CD4-positive, alpha-beta T cell treated with Interleukin-17A for 4 hours (primary cell): ENCODE measurements around the gene MAL.

ENCODE experiments used
- DNase-seq: peaks from one replicate; pipeline ENCODE4 v3.0.0-alpha.2; 2020; ENCODE audit warnings: mixed read lengths

Gene MAL

GRCh38 chr2:95025406-95026319, at the start of gene MAL:
MAL (plus strand) TSS chr2:95025708; CDS start chr2:95025793, 85 bp downstream.
- DNase-seq: peak; percentile 81

GRCh38 chr2:94977826-94978225, 47.7 kb upstream of the MAL start:
- no peak for DNase-seq

- DNase-seq: no peak
These were observed 46.6 kb upstream of the MAL start for GRCh38 chr2:94978917-94979316.

- DNase-seq: no peak
These were observed 45.8 kb upstream of the MAL start for GRCh38 chr2:94979406-94980375.

DNA sequence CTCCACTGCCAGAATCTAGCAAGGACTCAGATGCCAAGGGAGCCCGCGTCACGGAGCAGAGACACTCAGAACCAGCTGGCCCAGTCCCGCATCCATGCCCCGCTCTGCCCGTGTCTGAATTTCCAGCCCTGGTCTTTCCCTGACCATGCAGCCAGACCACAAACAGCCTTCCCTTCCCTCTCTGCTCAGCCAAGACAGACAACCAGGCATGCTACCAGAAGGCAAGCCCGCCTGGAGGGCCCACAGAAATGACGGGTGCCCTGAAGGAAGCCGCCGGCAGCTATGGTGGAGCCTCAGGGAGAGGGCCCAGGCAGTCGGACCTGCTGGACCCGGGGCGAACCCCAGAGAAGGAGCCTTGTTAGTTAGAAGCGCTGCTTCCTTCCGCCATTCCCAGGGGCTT, 45.1 kb upstream of the MAL start:
- DNase-seq: no peak

GRCh38 chr2:94982156-94982555, 43.4 kb upstream of the MAL start:
- no peak for DNase-seq

DNA sequence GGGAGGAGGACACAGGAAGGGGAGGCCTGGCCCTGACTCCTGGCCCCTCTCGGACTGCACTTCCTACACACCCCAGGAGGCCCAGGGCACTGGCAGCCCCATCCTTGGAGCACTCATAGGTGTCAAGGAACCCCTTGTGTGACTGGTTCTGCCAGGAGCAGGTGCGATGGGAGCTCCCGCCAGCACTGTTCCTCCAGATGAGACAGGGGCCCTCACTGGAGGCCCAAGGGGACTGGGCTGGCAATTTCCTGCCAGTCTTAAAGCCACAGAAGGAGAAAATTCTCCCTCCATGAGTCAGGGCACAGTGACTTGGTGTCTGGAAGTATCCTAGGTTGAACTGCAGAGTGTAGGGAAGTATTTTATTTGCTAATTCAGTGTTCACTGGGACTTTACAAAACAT, 42.8 kb upstream of the MAL start:
- DNase-seq: no peak

GRCh38 chr2:94984964-94985575, 40.4 kb upstream of the MAL start:
- no peak for DNase-seq

- no peak for DNase-seq
These were observed 39.9 kb upstream of the MAL start for GRCh38 chr2:94985636-94986035.

DNA sequence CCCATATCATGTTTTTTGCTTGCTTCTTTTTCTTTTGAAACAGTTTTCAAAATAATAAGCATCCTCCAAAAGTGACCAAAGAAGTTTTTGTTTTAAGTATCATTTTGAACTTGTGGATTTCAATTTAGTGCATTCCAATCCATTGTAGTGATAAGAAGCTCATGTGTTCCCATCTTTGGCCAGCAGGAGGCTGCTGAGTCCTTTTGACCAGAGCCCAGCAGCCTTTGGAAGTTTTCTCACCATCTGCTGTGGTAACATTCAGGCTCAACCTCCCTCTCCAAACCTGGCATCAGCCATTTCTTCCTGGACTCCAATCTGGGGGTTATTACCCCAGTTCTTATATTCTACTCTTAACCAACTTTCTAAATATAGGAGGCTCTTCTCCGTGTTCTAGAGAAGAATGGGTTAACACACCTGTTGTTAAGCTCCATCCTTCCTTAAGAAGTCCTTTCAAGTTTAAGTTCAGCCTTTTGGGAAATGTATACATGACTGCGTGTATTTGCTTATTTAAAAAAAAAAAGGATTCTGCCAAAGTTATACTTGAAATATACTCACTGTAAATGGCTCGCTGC, 39.0 kb upstream of the MAL start:
- peak; percentile 57 for DNase-seq

DNA sequence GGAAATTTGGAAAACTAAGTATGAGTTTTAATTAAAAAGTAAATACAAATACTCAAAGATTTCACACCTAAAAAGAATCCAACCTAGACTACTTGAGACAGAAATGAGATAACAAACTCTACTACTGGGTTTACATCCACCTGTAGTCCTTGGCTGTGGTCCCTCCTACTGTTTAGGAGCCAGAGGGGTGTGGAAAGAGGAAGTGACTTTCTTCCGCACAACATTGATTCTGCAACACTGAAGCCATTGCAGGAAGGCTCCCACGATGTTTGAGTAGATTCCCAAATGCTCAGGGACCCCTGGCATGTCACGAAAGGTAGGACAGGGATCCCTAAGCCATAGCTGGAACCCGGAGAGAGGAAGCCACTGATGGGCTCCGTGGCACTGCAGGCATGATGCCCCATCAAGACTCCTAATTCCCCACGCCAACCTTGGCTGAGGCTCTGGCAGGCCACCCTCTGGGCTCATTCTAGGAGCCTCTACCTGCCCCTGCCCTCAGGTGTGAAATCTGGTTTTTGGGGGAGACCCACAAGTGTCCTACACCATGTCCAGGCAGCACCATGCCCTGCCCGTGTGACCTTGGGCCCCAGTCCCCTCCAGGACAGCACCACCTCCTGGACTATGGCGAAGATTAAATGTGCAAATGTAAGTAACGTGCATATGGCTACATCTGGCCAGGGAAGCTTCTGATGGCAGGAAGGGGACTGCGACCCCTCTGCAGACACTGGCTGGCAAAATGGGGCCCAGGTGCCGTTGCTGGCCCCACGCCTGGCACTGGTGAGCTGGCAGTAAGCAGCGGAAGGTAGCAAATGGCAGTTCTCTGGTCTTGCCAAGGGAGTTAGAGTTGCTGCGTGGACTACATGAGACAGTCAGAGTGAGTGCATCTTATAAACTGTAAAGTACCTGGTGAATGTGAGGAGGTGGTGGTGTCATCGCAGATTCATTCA, 38.2 kb upstream of the MAL start:
- no peak for DNase-seq

GRCh38 chr2:94990956-94991355, 34.6 kb upstream of the MAL start:
- no peak for DNase-seq

GRCh38 chr2:94992360-94992759, 33.1 kb upstream of the MAL start:
- DNase-seq: no peak

DNA sequence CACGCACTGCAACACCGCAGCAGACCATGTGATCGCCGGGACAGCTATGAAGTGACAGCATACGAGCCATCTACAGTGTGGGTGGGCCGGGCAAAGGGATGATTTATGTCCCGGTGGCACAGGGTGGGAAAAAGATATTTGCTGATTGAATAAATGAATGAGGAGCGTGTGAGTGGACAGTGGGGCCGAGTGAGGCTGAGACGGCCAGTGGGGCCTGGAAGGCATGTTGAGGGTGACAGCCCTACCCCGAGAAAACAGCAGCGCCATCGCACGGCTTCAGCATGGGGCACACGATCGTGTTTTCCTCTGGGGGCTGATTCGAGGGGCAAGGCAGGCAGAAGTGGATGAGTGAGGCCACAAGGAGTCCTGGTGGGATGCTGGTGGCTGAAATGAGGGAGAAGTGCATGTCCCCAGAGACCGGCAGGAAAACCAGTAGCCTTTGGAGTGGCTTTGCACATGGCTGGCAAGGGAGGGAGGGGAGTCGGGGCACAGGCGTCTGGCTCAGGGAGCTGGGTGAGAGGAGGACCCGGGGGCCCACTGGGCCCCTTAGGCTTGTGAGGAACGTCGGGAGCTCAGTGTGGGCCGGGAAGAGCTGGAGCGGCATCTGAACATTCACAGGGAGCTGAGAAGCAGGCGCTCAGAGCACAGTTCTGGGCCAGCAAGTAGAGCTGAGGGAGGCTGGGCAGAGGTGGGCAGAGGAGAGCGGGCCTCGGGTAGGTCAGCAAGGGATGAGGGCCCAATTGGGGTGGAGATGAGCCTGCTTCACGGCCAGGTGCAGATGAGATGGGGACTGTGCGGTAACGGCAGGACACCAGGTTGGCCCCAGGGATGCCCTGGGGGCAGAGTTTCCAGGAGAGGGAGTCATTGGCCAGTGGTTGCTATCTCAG, 32.1 kb upstream of the MAL start:
- no peak for DNase-seq

DNA sequence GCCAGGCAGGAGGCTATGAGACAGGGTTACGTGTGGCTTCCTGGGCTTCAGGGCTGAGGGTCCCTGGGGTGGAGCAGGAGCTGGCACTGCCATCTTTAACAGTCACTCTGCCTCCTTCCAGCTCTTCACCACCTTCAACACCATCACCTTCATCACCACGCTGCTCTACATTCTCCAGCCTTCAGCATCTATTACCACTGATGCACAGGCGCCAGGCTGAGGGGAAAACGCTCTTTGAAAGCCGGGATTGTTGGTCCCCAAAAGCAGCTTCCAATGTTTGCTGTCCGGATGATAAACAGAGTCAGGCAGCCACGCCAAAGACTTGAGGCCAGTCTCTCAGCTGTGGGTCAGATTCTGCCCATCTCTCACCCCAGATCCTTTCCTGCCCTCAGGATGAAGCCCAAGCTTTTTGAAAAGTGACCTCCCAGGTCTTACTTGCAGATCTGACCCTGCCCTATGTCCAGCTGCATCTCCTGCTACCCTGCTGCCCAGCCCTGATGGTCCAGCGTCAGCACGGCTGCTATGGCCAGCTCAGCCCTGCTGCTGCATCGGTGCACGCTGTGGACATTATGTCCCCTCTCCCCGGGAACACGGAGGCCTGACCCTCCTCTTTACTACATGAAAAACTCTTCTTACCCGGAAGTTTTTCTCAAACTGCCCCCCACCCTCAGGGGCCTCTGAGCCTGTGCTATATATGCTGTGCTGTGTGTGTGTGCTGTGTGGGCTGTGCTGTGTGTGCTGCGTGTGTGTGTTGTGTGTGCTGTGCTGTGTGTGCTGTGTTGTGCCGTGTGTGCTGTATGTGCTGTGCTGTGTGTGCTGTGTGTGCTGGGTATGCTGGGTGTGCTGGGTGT, 31.2 kb upstream of the MAL start:
- DNase-seq: no peak

DNA sequence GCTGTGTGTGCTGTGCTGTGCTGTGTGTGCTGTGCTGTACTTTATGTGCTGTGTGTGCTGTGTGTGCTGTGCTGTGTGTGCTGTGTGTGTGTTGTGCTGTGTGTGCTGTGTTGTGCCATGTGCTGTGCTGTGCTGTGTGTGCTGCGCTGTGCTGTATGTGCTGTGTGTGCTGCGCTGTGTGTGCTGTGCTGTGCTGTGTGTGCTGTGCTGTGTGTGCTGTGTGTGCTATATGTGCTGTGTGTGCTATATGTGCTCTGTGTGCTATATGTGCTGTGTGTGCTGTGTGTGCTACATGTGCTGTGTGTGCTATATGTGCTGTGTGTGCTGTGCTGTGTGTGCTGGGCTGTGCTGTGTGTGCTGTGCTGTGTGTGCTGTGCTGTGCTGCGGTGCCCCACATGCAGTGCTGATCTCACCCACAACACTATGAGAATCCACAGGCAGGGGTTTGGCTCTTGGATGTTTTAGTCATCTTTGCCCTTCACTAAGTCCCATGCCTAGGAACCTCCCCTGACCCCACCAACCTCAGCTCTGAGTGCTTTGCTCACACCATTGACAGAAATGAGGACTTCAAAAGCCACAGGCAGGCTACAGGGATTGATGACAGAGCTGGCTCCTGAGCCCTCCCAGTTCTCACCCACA, 30.5 kb upstream of the MAL start:
- no peak for DNase-seq

DNA sequence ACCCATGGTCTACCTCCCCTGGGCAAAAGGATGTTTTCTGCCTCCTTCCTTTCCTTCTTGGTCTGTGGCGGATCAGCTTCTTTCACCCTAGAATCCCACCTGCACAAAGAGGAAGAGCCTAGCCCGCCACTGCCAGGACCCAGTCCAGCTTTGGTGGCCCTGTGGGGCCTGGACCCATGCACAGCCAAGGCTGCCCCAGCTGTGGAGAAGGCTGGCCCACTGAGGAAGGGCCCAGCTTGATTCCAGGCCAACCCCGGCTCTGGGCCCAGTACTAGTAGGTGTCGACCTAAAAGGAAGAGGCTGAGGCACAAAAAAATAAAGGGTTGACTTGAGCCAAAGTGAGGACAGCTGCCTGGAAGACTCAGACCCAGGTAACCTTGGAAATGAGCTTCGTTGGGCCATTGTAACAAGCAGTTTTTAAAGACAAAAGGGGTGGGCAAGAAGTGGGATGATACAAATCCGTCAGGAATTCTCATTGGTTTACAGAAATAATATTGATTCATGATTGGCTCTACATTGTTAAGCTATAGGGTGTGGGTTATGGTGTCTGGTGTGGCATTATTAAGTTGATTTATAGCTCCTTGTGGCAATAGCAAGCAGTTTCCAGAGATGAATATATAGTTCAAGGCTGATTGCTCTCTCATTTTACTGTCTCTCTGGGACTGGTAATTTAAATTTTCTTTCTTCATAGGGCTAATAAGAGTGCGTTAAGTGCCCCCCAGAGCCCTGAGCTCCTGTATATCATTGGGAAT, 29.8 kb upstream of the MAL start:
- DNase-seq: no peak
